WI38 (cell line): ENCODE results near the gene SHISA7.

Experiments used
- H3K4me3 ChIP-seq: 2 replicates; pipeline ENCODE4 v1.5.1; 2011; ENCODE audit warnings: low read depth, mild to moderate bottlenecking, control low read depth, low read length
- TF ChIP-seq, protein P1 (sequence below): IDR thresholded peaks from 2 replicates; pipeline ENCODE4 v1.5.1; 2012; ENCODE audit warnings: low read depth, mild to moderate bottlenecking, control low read depth, low read length

Gene SHISA7

GRCh38 chr19:55386493-55386971, 56.6 kb downstream of the SHISA7 start:
- TF ChIP-seq, protein P1, sequence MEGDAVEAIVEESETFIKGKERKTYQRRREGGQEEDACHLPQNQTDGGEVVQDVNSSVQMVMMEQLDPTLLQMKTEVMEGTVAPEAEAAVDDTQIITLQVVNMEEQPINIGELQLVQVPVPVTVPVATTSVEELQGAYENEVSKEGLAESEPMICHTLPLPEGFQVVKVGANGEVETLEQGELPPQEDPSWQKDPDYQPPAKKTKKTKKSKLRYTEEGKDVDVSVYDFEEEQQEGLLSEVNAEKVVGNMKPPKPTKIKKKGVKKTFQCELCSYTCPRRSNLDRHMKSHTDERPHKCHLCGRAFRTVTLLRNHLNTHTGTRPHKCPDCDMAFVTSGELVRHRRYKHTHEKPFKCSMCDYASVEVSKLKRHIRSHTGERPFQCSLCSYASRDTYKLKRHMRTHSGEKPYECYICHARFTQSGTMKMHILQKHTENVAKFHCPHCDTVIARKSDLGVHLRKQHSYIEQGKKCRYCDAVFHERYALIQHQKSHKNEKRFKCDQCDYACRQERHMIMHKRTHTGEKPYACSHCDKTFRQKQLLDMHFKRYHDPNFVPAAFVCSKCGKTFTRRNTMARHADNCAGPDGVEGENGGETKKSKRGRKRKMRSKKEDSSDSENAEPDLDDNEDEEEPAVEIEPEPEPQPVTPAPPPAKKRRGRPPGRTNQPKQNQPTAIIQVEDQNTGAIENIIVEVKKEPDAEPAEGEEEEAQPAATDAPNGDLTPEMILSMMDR = no peak
- H3K4me3 ChIP-seq = peak overlapping the region; percentile 97

DNA sequence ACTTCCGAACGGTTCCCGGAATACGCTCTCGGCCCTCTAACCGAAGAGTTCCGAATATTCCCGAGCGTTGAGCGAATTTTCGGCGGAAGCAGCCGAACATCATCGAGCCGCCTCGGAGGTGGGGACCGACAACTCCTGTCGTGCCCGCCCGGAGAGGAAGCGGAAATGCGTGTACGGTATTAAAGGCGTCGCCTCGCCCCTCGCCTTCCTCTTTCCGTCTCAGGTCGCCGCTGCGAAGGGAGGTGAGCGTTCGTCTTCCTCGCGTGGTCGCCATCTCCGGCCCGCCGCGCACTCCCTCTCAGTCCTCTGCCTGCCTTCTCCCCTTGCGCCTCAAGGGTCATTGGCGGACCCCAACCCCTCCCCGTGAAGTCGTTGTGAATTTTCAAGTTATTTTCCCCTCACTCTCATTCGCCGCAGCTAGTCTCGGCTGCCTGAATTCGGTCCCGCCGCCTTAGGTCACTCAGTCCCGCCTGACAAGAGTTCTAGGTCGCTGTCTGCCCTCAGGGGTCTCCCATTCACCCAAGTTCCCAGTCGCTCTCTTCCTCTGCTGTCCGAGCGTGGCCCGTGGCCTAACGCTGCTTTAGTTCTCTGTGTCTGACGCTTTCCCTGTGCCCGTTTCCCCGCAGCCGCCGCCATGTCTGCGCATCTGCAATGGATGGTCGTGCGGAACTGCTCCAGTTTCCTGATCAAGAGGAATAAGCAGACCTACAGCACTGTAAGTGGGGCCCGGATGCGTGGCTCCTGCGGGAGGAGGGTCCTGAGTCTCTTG, 57.2 kb downstream of the SHISA7 start, which contains the start of gene RPL28:
TSS of gene RPL28 (plus strand) at position 209 of the 769 bp plus-strand sequence. CDS start at position 635, 426 bp downstream.
- TF ChIP-seq, protein P1 = no peak
- peak within 1 kb of the TSS; percentile 97 for H3K4me3 ChIP-seq

DNA sequence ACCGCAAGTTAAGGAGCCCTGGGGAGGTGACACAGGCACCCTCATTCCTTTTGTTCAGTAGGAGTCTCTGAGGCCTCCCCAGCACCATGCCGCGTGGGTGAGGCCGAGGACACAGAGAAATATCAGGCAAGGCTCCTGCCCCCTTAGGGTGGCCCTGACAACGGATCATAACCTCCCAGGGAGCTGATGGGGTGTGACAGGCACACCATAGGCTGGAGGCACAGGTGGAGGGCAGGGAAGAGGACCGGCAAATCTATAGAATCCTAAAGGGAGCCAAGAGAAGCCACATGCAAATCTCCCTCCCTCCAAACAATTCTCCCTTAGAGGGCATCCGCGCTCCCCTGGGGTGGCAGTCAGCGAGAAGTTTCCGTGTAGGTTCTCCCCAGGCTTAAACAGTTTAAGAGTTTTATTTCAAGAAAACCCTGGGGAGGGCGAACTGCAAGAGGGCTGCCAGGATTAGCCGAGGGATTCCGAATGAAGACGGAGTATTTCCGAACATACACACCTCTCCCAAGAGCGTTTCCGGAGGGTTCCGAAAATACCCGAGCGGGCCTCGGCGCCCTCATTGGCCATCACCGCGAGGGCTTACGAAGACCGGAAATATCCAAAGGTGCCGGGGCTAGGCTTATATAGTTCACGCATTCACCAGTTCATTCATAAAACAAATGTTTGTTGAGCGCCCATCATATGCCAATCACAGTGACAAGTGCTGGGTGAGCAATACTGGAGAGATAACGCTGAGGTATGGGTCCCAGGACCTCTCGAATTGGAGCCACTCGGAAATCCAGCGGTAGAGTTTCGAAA, 58.0 kb downstream of the SHISA7 start:
- TF ChIP-seq, protein P1 = no peak

DNA sequence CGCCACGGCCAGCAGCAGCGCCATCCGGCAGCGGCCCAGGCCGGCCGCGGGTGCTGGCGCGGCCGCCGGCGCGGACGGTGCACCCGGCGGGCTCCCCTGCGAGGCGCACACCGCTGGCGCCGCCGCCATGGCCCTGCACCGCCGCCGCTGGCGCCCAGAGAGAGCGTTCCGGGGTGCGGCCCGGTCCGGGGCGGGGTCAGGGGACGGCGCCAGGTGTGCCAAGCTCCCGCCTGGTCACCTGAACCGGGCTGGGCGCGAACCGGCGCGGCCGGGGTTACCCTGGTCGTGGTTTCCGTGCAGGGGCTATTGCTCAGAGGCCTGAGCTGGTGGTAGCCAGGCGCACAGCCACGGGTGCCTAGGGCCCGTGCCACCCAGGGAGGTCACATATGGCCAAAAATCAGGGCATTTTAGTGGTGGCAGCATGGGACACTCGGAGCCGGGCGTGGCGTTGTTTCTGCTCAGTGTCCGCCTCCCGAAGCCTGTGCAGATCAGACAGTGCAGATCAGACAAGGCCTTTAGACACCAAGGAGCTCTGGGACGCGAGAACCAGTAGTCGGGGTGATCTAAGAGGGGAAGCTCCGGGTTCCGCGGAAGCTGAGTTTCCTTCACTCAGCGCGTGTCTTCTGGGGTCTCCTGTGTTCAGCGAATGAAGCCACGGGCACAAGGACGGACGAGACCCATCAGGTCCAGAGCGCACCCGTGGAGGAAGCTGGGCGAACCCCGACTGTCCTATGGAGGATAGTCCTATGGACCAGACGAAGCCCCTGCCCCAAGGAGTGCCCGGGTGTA, 58.8 kb downstream of the SHISA7 start, which contains the start of gene TMEM238:
TSS of gene TMEM238 (minus strand) at position 162 of the 789 bp plus-strand sequence. CDS start at position 129, 33 bp downstream.
- H3K4me3 ChIP-seq = peak within 1 kb of the TSS; percentile 97
- TF ChIP-seq, protein P1 = no peak

More for the DNA sequence above, 58.0 kb downstream of the SHISA7 start:
- peak overlapping the region; percentile 97 for H3K4me3 ChIP-seq

DNA sequence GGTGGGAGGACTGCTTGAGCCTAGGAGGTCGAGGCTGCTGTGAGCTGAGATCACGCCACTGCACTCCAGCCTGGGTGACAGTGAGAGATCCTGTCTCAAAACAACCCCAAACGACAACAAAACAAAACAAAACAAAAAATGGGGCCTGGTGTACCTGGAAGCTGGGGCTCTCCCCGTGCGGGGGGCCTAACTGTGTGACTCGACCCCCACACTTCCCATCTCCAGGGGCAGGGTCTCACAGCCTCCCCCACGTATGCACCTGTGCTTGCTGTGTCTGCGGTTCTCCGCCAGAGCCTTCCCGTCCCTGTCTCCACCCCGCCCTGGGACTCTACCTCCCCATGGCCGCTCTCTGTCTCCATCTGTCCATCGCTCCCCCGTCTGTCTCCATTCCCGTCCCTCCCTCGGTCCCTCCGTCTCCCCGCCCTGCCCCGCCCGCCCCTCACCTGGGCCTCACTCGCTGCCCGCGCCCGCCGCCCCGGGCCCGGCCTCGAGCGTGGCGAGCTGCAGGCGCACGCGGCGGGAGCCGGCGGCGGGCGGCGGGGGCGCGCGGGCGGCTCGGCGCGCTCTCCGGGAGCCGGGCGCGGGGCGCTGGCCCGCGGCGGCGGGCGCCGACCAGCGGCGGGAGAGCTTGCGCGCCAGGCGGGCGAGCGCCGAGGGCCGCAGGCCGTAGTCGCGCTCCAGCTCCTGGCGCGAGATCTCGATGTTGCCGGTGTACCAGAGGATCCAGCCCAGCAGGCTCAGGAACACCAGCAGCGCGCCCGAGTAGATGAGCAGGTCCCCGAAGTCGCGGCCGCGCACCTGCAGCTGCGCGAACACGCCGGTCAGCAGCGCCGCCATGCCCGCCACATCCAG, 59.6 kb downstream of the SHISA7 start:
- TF ChIP-seq, protein P1 = no peak
- H3K4me3 ChIP-seq = peak overlapping the region; percentile 29

DNA sequence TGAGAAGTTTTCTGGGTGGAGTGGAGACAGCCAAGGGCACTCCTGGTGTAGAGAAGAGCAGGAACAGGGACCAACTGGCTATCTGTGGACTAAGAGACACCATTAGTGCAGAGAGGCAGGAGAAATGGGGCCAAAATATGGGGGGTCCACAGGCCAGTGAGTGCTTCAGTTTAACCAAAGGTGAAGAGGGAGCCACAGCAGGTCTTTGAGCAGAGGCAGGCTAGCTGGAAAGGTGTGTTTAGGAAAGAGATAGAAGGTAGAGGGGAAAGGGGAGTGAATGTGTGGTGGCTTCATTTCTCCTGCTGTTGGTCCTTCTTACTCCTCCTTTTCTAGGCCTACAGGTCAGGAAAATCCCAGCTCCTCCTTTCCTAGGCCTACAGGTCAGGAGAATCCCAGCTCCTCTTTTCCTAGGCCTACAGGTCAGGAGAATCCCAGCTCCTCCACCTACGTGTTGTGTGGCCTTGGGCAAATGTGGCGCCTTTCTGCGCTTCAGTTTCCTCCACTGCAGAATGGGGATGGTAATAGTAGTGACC, 60.5 kb downstream of the SHISA7 start:
- TF ChIP-seq, protein P1 = no peak

More for the DNA sequence above, 60.5 kb downstream of the SHISA7 start:
- H3K4me3 ChIP-seq = no peak overlapping the region
